HG03175 (cell line): Measurements from ENCODE around the gene SPIB.
"Not testable (repeated sequence)": the region's sequence is repeated elsewhere in the genome, so short reads cannot be mapped to it uniquely, and the experiment has no call there.

Experiments
- ATAC-seq: cut with Tn5 transposase; IDR thresholded peaks from one replicate; pipeline ENCODE4 v1.9.1; 2021; ENCODE audit warnings: mild to moderate bottlenecking, moderate library complexity; ENCODE audit not compliant: unreplicated experiment

Gene SPIB

GRCh38 chr19:50390952-50391351 is 27.8 kb upstream of the SPIB start:
- not testable (repeated sequence) for ATAC-seq

GRCh38 chr19:50392759-50393158 is 26.0 kb upstream of the SPIB start:
- no peak for ATAC-seq

DNA sequence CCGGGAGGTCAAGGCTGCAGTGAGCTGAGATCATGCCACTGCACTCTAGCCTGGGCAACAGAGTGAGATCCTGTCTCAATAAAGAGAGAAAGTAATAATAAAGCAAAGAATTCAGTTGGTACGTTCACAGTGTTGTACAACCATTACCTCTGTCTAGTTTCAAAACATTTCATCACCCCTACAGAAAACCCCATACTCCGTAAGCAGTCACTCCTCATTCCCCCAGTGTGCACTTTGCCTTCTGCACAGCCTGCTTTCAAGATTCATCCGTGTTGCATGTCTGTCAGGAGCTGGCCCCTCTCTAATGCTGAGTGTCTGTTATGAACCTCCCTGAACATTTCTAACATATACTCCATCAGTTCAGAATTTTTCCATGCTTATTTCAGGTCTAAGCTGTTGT is 25.1 kb upstream of the SPIB start:
- ATAC-seq, result no peak

- no peak for ATAC-seq
Observed at GRCh38 chr19:50394017-50394416, 24.7 kb upstream of the SPIB start.

DNA sequence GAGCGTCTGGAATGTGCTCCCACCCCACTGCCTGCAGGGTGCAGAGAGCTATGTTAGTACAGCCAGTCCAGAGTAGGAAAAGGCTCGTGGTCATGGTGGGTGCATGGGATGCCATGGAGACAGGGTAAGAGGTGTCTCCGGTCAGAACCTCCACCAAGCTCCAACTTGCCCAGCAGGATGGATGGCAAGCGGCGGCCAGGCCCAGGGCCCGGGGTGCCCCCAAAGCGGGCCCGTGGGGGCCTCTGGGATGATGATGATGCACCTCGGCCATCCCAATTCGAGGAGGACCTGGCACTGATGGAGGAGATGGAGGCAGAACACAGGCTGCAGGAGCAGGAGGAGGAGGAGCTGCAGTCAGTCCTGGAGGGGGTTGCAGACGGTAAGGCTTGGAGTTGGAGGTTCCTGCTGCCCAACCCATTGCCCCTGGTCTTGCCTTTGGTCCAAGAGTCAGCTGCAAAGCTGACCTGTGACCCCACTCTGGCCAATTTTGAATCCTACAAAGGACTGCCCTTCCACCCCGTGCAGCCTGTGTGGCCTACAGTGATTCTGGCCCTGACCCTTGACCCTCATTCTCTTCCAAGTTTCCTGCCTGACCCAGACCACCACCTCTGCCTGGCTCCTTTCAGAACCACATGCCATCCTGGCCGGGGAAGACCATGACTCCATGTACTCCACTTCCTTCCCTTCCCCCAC is 19.9 kb upstream of the SPIB start:
- no peak for ATAC-seq

DNA sequence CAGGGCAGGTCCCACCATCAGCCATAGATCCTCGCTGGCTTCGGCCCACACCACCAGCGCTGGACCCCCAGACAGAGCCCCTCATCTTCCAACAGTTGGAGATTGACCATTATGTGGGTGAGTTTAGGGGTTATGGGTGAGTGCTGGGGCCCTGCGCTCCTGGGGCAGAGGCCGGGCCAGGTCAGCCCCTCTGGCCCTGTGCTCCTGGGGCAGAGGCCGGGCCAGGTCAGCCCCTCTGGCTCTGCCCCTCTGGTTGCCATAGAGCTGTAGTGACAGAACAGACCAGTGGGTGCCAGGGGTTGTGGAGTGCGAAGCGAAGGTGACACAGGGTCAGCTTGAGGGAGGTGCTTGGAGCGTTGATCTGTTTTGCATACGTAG is 19.4 kb upstream of the SPIB start:
- no peak for ATAC-seq

DNA sequence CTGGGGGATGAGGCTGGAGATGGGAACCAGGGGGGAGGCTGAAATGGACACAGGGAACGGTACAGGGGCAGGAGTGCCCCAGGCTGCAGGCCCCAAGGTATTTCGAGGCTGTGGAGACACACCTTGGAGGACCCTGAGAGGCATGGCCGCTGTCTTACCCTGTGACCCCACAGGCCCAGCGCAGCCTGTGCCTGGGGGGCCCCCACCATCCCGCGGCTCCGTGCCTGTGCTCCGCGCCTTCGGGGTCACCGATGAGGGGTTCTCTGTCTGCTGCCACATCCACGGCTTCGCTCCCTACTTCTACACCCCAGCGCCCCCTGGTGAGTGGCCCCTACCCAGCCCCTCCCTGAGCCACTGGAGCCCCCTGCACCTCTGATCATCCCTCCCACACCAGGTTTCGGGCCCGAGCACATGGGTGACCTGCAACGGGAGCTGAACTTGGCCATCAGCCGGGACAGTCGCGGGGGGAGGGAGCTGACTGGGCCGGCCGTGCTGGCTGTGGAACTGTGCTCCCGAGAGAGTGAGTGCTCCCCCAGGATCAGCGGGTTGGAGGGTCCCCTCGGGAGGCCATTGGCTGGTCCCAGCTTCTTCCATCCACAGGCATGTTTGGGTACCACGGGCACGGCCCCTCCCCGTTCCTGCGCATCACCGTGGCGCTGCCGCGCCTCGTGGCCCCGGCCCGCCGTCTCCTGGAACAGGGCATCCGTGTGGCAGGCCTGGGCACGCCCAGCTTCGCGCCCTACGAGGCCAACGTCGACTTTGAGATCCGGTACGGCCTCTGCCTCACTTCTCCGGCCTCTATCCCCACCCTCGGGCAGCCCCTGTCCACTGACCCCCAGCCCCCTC is 16.9 kb upstream of the SPIB start:
- ATAC-seq, result no peak

- ATAC-seq, result no peak
Observed at GRCh38 chr19:50402544-50403301, 16.0 kb upstream of the SPIB start.

DNA sequence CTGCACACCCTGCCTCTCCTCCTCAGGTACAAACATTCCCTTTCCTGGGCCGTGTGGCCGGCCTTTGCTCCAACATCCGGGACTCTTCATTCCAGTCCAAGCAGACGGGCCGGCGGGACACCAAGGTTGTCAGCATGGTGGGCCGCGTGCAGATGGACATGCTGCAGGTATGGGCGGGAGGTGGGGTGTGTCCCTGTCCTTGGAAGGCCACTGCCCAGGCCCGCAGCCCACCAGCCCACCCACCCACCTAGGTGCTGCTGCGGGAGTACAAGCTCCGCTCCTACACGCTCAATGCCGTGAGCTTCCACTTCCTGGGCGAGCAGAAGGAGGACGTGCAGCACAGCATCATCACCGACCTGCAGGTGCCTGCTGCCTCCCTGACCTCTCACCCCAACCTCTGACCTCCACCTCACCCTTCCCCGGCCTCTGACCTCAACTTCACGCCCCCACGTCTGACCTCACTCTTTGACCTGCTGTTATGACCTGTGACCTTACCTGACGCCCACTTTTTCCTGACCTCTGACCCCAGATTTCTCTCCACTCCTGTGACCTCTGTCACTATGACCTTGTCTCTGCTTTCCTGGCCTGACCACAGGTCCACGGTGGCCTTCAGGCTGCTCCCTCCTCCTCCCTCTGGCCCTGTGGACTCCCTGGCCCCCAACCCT is 12.4 kb upstream of the SPIB start:
- ATAC-seq, result no peak

- ATAC-seq, result no peak
Observed at GRCh38 chr19:50406829-50407228, 11.9 kb upstream of the SPIB start.

DNA sequence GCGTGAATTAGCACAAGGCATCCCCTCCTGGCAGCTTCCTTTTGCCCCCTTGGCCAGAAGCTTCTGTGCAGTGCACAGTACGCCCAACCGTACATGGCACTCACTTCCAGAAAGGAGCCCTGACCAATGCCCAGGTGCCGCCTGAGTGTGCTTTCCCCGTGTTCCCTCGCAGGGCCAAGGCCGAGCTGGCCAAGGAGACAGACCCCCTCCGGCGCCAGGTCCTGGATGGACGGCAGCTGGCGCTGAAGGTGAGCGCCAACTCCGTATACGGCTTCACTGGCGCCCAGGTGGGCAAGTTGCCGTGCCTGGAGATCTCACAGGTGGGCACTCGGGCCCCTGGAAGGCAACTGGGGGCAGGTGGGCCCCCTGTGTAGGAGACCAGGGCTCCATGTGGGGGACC is 9.4 kb upstream of the SPIB start:
- no peak for ATAC-seq

DNA sequence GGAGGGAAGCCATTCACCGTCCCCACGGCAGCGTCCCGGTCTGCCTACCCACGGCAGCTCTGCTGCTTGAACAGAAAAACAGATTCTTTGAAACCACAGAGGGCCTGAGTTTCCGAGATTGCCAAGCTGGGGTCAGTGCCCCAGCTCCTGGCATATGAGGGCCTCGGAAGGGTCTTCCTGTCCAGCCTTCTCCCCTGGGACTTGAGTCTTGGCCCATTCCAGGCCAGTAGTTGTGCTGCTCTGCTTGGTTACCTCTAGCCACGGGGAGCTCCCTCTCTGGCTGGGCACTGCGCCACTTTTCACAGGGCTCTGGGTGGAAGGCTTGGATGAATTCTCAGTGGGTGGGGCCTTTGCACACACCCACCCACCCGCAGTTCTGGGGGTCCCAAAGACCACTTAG is 8.6 kb upstream of the SPIB start:
- no peak for ATAC-seq

DNA sequence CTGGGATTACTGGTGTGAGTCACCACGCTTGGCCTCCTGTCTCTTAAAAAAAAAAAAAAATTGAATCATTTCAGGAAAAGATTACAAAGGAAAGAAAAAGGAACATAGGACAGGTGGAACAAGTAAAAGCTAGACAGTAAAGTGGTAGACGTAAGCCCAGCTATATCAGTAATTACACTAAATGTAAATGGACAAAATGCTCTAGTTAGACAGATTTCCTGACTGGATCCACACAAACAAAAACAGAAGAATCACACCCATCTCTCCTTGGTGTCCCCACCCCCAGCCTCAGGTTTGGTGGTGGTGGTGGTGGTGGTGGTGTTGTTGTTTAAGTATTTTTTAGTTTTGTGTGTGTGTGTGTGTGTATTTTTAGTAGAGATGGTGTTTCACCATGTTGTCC is 6.3 kb upstream of the SPIB start:
- no peak for ATAC-seq

DNA sequence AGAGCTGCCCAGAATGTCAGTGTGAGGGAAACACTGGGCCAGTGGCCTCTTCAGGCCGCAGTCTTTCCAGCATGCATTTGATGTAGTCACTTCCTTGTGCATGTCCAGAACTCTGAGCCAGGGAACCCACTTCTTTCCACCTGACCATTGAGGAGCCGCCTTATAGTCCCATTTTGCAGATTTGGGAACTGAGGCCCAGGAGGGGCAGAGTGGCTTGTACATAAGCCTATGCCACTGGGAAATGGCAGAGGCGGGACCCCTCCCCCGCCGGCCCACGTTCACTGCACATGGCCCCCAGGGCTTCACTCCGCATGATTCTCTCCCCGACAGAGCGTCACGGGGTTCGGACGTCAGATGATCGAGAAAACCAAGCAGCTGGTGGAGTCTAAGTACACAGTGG is 5.6 kb upstream of the SPIB start:
- no peak for ATAC-seq

- ATAC-seq, result no peak
Observed at GRCh38 chr19:50413531-50413930, 5.2 kb upstream of the SPIB start.

DNA sequence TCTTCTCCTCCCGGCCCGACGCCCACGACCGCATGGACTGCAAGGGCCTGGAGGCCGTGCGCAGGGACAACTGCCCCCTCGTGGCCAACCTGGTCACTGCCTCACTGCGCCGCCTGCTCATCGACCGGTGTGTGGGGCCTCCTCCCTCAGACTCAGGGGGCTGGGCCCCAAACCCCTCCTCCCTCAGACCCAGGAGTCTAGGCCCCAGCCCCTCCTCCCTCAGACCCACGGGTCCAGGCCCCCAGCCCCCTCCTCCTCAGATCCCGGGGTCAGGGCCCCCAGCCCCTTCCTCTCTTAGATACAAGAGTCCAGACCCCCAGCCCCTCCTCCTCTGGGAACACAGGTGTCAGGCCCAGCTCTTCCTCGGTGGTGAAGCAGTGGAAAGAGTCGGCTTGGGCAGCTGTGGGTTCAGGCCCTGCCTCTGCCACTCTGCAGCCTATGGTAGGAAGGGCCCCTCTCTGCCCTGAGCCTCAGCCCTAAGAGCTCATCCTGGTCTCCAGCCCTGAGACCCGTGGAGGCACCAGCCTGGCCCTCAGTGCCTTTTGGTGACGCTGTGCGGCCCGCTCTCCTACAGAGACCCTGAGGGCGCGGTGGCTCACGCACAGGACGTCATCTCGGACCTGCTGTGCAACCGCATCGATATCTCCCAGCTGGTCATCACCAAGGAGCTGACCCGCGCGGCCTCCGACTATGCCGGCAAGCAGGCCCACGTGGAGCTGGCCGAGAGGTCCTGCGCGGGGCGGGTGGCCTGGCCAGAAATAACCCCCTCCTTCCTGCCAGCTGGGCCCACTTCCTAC is 3.7 kb upstream of the SPIB start:
- ATAC-seq, result peak; percentile 39

DNA sequence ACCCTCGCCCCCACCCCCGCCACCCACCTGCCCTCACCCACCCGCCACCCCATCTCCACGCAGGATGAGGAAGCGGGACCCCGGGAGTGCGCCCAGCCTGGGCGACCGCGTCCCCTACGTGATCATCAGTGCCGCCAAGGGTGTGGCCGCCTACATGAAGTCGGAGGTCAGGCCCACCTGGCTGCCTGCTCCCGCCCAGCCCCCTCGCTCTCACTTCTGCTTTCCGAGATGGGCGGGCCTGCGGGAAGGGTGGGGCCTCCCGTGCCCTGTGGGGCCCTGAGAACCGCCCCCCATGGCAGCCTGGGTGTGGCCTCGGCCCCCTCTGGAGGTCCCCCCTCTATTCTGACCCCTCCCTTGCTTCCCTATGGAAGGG is 3.1 kb upstream of the SPIB start:
- peak; percentile 59 for ATAC-seq

DNA sequence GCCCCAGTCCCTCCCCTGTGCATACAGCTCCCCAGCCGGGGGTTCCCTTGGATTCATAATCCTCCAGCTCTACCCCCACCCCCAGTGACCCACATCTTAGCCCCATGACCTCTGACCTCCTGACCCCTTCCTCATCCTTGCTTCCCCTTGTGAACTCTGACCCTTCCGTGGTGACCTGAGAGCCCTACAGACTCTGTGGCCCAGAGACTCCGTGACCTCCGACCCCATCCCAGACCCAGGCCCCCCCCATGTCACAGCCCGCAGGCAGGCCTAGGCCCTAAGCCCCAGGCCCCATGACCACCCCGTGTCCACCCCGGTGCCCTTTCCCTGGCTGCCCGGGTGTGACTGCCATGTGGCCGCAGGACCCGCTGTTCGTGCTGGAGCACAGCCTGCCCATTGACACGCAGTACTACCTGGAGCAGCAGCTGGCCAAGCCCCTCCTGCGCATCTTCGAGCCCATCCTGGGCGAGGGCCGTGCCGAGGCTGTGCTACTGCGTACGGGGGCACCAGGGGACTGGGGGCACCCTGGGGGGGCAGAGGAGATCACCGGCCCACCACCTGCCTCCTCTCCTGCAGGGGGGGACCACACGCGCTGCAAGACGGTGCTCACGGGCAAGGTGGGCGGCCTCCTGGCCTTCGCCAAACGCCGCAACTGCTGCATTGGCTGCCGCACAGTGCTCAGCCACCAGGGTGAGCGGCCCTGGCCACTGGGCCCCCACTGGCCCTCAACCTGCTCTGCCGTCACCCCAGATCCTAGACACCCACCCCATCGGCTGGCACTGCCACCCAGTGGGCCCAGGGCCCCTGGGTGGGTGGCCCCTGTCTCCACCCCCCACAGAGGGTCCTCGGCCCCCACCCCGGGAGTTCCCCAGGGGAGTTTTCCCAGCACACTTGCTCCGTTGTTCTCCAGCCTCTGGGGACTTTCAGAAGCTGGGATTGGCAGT is 2.4 kb upstream of the SPIB start:
- ATAC-seq, result no peak
